HEK293 (cell line): Measurements from ENCODE around the gene CYS1.

ENCODE experiments used
- BCL11A ChIP-seq: fragments of 450-650 bp; formaldehyde crosslinking; IDR thresholded peaks from 2 replicates; pipeline ENCODE4 v1.5.1; 2016; ENCODE audit warnings: low read depth, missing biosample characterization, missing genetic modification characterization
- GLIS1 ChIP-seq: fragments of 450-650 bp; formaldehyde crosslinking; IDR thresholded peaks from 2 replicates; pipeline ENCODE4 v1.5.1; 2016; ENCODE audit warnings: missing biosample characterization, missing genetic modification characterization
- HOXA7 ChIP-seq: sonication (generic); formaldehyde crosslinking; IDR thresholded peaks from 2 replicates; pipeline ENCODE4 v1.8.1; 2022; ENCODE audit warnings: missing genetic modification reagents, borderline replicate concordance
- HOXD13 ChIP-seq: sonication (generic); formaldehyde crosslinking; IDR thresholded peaks from 2 replicates; pipeline ENCODE4 v1.8.0; 2022; ENCODE audit warnings: missing genetic modification reagents, borderline replicate concordance
- IKZF3 ChIP-seq: fragments of 450-650 bp; IDR thresholded peaks from 2 replicates; pipeline ENCODE4 v1.5.0; 2018; ENCODE audit warnings: missing biosample characterization, mild to moderate bottlenecking, missing genetic modification characterization, moderate library complexity
- MYNN ChIP-seq: fragments of 450-650 bp; formaldehyde crosslinking; IDR thresholded peaks from 2 replicates; pipeline ENCODE4 v1.5.1; 2016; ENCODE audit warnings: missing biosample characterization, missing genetic modification characterization, borderline replicate concordance
- OSR2 ChIP-seq: fragments of 450-650 bp; formaldehyde crosslinking; IDR thresholded peaks from 2 replicates; pipeline ENCODE4 v1.5.1; 2016; ENCODE audit warnings: missing biosample characterization, missing genetic modification characterization
- REPIN1 ChIP-seq: fragments of 450-650 bp; formaldehyde crosslinking; IDR thresholded peaks from 2 replicates; pipeline ENCODE4 v1.5.1; 2017; ENCODE audit warnings: missing biosample characterization, missing genetic modification characterization, low read depth
- SETDB1 ChIP-seq: IDR thresholded peaks from one replicate; pipeline ENCODE4 v1.6.1; 2017; ENCODE audit warnings: mild to moderate bottlenecking, low read length, moderate library complexity, mixed read lengths; ENCODE audit not compliant: insufficient read length
- SP2 ChIP-seq: fragments of 450-650 bp; formaldehyde crosslinking; IDR thresholded peaks from 2 replicates; pipeline ENCODE4 v1.5.1; 2016; ENCODE audit warnings: missing biosample characterization, missing genetic modification characterization
- ZBTB17 ChIP-seq: fragments of 450-650 bp; formaldehyde crosslinking; IDR thresholded peaks from 2 replicates; pipeline ENCODE4 v1.5.1; 2016; ENCODE audit warnings: missing biosample characterization, missing genetic modification characterization
- ZBTB48 ChIP-seq: fragments of 450-650 bp; formaldehyde crosslinking; IDR thresholded peaks from 2 replicates; pipeline ENCODE4 v1.5.1; 2016; ENCODE audit warnings: missing biosample characterization, missing genetic modification characterization
- ZBTB6 ChIP-seq: fragments of 450-650 bp; formaldehyde crosslinking; IDR thresholded peaks from 2 replicates; pipeline ENCODE4 v1.5.1; 2017; ENCODE audit warnings: missing biosample characterization, missing genetic modification characterization
- ZFP37 ChIP-seq: fragments of 450-650 bp; formaldehyde crosslinking; IDR thresholded peaks from 2 replicates; pipeline ENCODE4 v1.5.1; 2016; ENCODE audit warnings: missing biosample characterization, missing genetic modification characterization
- ZNF138 ChIP-seq: fragments of 450-650 bp; formaldehyde crosslinking; IDR thresholded peaks from 2 replicates; pipeline ENCODE4 v1.5.1; 2016; ENCODE audit warnings: missing biosample characterization, missing genetic modification characterization, borderline replicate concordance
- ZNF140 ChIP-seq: fragments of 450-650 bp; formaldehyde crosslinking; IDR thresholded peaks from 2 replicates; pipeline ENCODE4 v1.5.1; 2016; ENCODE audit warnings: missing biosample characterization, missing genetic modification characterization
- ZNF146 ChIP-seq: fragments of 450-650 bp; formaldehyde crosslinking; IDR thresholded peaks from 2 replicates; pipeline ENCODE4 v1.5.1; 2016; ENCODE audit warnings: missing biosample characterization, missing genetic modification characterization
- ZNF24 ChIP-seq: fragments of 450-650 bp; formaldehyde crosslinking; IDR thresholded peaks from 2 replicates; pipeline ENCODE4 v1.5.1; 2016; ENCODE audit warnings: missing biosample characterization, missing genetic modification characterization
- ZNF302 ChIP-seq: fragments of 450-650 bp; formaldehyde crosslinking; IDR thresholded peaks from 2 replicates; pipeline ENCODE4 v1.5.1; 2016; ENCODE audit warnings: missing biosample characterization, missing genetic modification characterization, low read depth
- ZNF404 ChIP-seq: fragments of 450-650 bp; formaldehyde crosslinking; IDR thresholded peaks from 2 replicates; pipeline ENCODE4 v1.5.1; 2017; ENCODE audit warnings: missing biosample characterization, missing genetic modification characterization
- ZNF510 ChIP-seq: fragments of 450-650 bp; formaldehyde crosslinking; IDR thresholded peaks from 2 replicates; pipeline ENCODE4 v1.5.1; 2018; ENCODE audit warnings: mild to moderate bottlenecking, missing genetic modification characterization, missing biosample characterization; ENCODE audit not compliant: insufficient replicate concordance
- ZNF530 ChIP-seq: fragments of 450-650 bp; formaldehyde crosslinking; IDR thresholded peaks from 2 replicates; pipeline ENCODE4 v1.5.1; 2016; ENCODE audit warnings: low read depth, missing biosample characterization, missing genetic modification characterization
- ZNF571 ChIP-seq: fragments of 450-650 bp; formaldehyde crosslinking; IDR thresholded peaks from 2 replicates; pipeline ENCODE4 v1.5.0; 2017; ENCODE audit warnings: missing biosample characterization, missing genetic modification characterization
- ZNF600 ChIP-seq: fragments of 450-650 bp; formaldehyde crosslinking; IDR thresholded peaks from 2 replicates; pipeline ENCODE4 v1.5.1; 2016; ENCODE audit warnings: missing biosample characterization, missing genetic modification characterization
- ZNF626 ChIP-seq: fragments of 450-650 bp; sonication (Bioruptor Pico); formaldehyde crosslinking; IDR thresholded peaks from 2 replicates; pipeline ENCODE4 v1.5.1; 2018; ENCODE audit warnings: missing biosample characterization, missing genetic modification characterization, inconsistent platforms
- ZNF660 ChIP-seq: fragments of 450-650 bp; IDR thresholded peaks from 2 replicates; pipeline ENCODE4 v1.5.1; 2018; ENCODE audit warnings: missing biosample characterization, mild to moderate bottlenecking, missing genetic modification characterization
- ZNF664 ChIP-seq: fragments of 450-650 bp; formaldehyde crosslinking; IDR thresholded peaks from 2 replicates; pipeline ENCODE4 v1.5.1; 2016; ENCODE audit warnings: missing biosample characterization, missing genetic modification characterization
- ZNF701 ChIP-seq: fragments of 450-650 bp; formaldehyde crosslinking; IDR thresholded peaks from 2 replicates; pipeline ENCODE4 v1.5.1; 2016; ENCODE audit warnings: missing biosample characterization, missing genetic modification characterization
- ZNF777 ChIP-seq: fragments of 450-650 bp; formaldehyde crosslinking; IDR thresholded peaks from 2 replicates; pipeline ENCODE4 v1.5.1; 2017; ENCODE audit warnings: missing biosample characterization, missing genetic modification characterization, borderline replicate concordance
- ZSCAN16 ChIP-seq: fragments of 450-650 bp; formaldehyde crosslinking; IDR thresholded peaks from 2 replicates; pipeline ENCODE4 v1.5.1; 2016; ENCODE audit warnings: missing biosample characterization, missing genetic modification characterization
- ZSCAN23 ChIP-seq: fragments of 450-650 bp; formaldehyde crosslinking; IDR thresholded peaks from 2 replicates; pipeline ENCODE4 v1.5.1; 2016; ENCODE audit warnings: missing biosample characterization, missing genetic modification characterization
- ZXDB ChIP-seq: fragments of 450-650 bp; formaldehyde crosslinking; IDR thresholded peaks from 2 replicates; pipeline ENCODE4 v1.5.1; 2016; ENCODE audit warnings: missing biosample characterization, missing genetic modification characterization
- TF ChIP-seq, protein P1 (sequence below): fragments of 450-650 bp; formaldehyde crosslinking; IDR thresholded peaks from 2 replicates; pipeline ENCODE4 v1.5.1; 2016; ENCODE audit warnings: missing biosample characterization, missing genetic modification characterization
- TF ChIP-seq, protein P2 (sequence below): fragments of 450-650 bp; formaldehyde crosslinking; IDR thresholded peaks from 2 replicates; pipeline ENCODE4 v1.5.0; 2017; ENCODE audit warnings: missing biosample characterization, missing genetic modification characterization, borderline replicate concordance
- TF ChIP-seq, protein P3 (sequence below): fragments of 450-650 bp; formaldehyde crosslinking; IDR thresholded peaks from 2 replicates; pipeline ENCODE4 v1.5.1; 2016; ENCODE audit warnings: missing biosample characterization, missing genetic modification characterization

The CYS1 gene

GRCh38 chr2:10057231-10058107, 22.7 kb downstream of the CYS1 start (continued):
- TF ChIP-seq ZNF302 (tag by site-specific recombination) (no peak), SP2 (tag by site-specific recombination) (peak; percentile 71), HOXD13 (CRISPR knock-in tag) (no peak), ZNF146 (no peak), OSR2 (no peak), MYNN (tag by site-specific recombination) (peak; percentile 92), ZNF777 (tag by site-specific recombination) (no peak), ZNF660 (no peak), BCL11A (no peak), REPIN1 (no peak), ZXDB (no peak), ZNF510 (tag by site-specific recombination) (no peak), ZNF24 (no peak), ZNF600 (tag by site-specific recombination) (peak; percentile 79), ZNF664 (no peak), HOXA7 (CRISPR knock-in tag) (no peak), ZNF626 (no peak), GLIS1 (tag by site-specific recombination) (peak; percentile 95), ZNF140 (tag by site-specific recombination) (no peak), ZBTB6 (tag by site-specific recombination) (no peak), ZNF530 (tag by site-specific recombination) (no peak), ZBTB48 (no peak), ZBTB17 (tag by site-specific recombination) (peak; percentile 68; the same call in 1 of the 2 replicates), ZNF404 (tag by site-specific recombination) (no peak), IKZF3 (tag by site-specific recombination) (peak; percentile 31), ZNF571 (no peak), SETDB1 (no peak), ZNF138 (no peak), ZSCAN16 (tag by site-specific recombination) (no peak), ZNF701 (tag by site-specific recombination) (no peak), ZSCAN23 (no peak), ZFP37 (no peak)
- TF ChIP-seq, protein P1, sequence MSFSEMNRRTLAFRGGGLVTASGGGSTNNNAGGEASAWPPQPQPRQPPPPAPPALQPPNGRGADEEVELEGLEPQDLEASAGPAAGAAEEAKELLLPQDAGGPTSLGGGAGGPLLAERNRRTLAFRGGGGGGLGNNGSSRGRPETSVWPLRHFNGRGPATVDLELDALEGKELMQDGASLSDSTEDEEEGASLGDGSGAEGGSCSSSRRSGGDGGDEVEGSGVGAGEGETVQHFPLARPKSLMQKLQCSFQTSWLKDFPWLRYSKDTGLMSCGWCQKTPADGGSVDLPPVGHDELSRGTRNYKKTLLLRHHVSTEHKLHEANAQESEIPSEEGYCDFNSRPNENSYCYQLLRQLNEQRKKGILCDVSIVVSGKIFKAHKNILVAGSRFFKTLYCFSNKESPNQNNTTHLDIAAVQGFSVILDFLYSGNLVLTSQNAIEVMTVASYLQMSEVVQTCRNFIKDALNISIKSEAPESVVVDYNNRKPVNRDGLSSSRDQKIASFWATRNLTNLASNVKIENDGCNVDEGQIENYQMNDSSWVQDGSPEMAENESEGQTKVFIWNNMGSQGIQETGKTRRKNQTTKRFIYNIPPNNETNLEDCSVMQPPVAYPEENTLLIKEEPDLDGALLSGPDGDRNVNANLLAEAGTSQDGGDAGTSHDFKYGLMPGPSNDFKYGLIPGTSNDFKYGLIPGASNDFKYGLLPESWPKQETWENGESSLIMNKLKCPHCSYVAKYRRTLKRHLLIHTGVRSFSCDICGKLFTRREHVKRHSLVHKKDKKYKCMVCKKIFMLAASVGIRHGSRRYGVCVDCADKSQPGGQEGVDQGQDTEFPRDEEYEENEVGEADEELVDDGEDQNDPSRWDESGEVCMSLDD: no peak
- TF ChIP-seq, protein P2, sequence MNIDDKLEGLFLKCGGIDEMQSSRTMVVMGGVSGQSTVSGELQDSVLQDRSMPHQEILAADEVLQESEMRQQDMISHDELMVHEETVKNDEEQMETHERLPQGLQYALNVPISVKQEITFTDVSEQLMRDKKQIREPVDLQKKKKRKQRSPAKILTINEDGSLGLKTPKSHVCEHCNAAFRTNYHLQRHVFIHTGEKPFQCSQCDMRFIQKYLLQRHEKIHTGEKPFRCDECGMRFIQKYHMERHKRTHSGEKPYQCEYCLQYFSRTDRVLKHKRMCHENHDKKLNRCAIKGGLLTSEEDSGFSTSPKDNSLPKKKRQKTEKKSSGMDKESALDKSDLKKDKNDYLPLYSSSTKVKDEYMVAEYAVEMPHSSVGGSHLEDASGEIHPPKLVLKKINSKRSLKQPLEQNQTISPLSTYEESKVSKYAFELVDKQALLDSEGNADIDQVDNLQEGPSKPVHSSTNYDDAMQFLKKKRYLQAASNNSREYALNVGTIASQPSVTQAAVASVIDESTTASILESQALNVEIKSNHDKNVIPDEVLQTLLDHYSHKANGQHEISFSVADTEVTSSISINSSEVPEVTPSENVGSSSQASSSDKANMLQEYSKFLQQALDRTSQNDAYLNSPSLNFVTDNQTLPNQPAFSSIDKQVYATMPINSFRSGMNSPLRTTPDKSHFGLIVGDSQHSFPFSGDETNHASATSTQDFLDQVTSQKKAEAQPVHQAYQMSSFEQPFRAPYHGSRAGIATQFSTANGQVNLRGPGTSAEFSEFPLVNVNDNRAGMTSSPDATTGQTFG (tag by site-specific recombination): no peak
- TF ChIP-seq, protein P3, sequence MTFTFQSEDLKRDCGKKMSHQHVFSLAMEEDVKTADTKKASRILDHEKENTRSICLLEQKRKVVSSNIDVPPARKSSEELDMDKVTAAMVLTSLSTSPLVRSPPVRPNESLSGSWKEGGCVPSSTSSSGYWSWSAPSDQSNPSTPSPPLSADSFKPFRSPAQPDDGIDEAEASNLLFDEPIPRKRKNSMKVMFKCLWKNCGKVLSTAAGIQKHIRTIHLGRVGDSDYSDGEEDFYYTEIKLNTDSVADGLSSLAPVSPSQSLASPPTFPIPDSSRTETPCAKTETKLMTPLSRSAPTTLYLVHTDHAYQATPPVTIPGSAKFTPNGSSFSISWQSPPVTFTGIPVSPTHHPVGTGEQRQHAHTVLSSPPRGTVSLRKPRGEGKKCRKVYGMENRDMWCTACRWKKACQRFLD (tag by site-specific recombination): no peak
